ELF-1 (cell line): Measurements from ENCODE around the gene G3BP1.
A peak's percentile ranks its signal among the peaks of the same experiment; 100 is the strongest.
"Not testable (repeated sequence)": the region's sequence is repeated elsewhere in the genome, so short reads cannot be mapped to it uniquely, and the experiment has no call there.

ENCODE experiments used
- DNase-seq: peaks from one replicate; pipeline ENCODE4 v3.0.0-alpha.2; 2016; ENCODE audit warnings: low read depth, low spot score

G3BP1 gene

GRCh38 chr5:151798674-151799073 lies 26.9 kb downstream of the G3BP1 start:
- no peak for DNase-seq

- DNase-seq = no peak
Measured at GRCh38 chr5:151799407-151799806, 27.7 kb downstream of the G3BP1 start.

- no peak for DNase-seq
Measured at GRCh38 chr5:151800532-151800931, 28.8 kb downstream of the G3BP1 start.

GRCh38 chr5:151805414-151806223 lies 33.9 kb downstream of the G3BP1 start:
- no peak for DNase-seq

- no peak for DNase-seq
Measured at GRCh38 chr5:151808451-151809169, 36.9 kb downstream of the G3BP1 start.

GRCh38 chr5:151810449-151810848 lies 38.7 kb downstream of the G3BP1 start:
- no peak for DNase-seq

GRCh38 chr5:151810897-151811296 lies 39.1 kb downstream of the G3BP1 start:
- no peak for DNase-seq

- DNase-seq = no peak
Measured at GRCh38 chr5:151811593-151812321, 40.0 kb downstream of the G3BP1 start.

GRCh38 chr5:151812757-151813309 lies 41.1 kb downstream of the G3BP1 start:
- no peak for DNase-seq

- DNase-seq = no peak
Measured at GRCh38 chr5:151815051-151815450, 43.3 kb downstream of the G3BP1 start.

GRCh38 chr5:151819830-151820229 lies 48.1 kb downstream of the G3BP1 start:
- no peak for DNase-seq

GRCh38 chr5:151820271-151820670 lies 48.5 kb downstream of the G3BP1 start:
- no peak for DNase-seq

GRCh38 chr5:151820903-151821302 lies 49.1 kb downstream of the G3BP1 start:
- no peak for DNase-seq

- DNase-seq = no peak
Measured at GRCh38 chr5:151822141-151822540, 50.4 kb downstream of the G3BP1 start.

- DNase-seq = peak; percentile 62
Measured at GRCh38 chr5:151825445-151825844, 53.7 kb downstream of the G3BP1 start.

- DNase-seq = no peak
Measured at GRCh38 chr5:151829370-151829769, 57.6 kb downstream of the G3BP1 start.

- DNase-seq = not testable (repeated sequence)
Measured at GRCh38 chr5:151832843-151833242, 61.1 kb downstream of the G3BP1 start.

GRCh38 chr5:151846765-151847164 lies 75.0 kb downstream of the G3BP1 start:
- no peak for DNase-seq

GRCh38 chr5:151847871-151848270 lies 76.1 kb downstream of the G3BP1 start:
- no peak for DNase-seq

- DNase-seq = no peak
Measured at GRCh38 chr5:151855701-151856100, 83.9 kb downstream of the G3BP1 start.

GRCh38 chr5:151856861-151857260 lies 85.1 kb downstream of the G3BP1 start:
- DNase-seq = no peak

GRCh38 chr5:151860867-151861266 lies 89.1 kb downstream of the G3BP1 start:
- not testable (repeated sequence) for DNase-seq
